Neutrophil (primary cell): ENCODE measurements around the gene MYO15B.

Source experiments
- H3K27ac ChIP-seq: fragments of 200-600 bp; sonication (generic); 2 replicates; pipeline ENCODE4 v1.5.1; 2016; ENCODE audit warnings: mild to moderate bottlenecking, moderate library complexity
- H3K27me3 ChIP-seq: fragments of 200-600 bp; sonication (generic); 2 replicates; pipeline ENCODE4 v1.6.0; 2016; ENCODE audit warnings: mild to moderate bottlenecking
- H3K36me3 ChIP-seq: fragments of 200-600 bp; sonication (generic); 2 replicates; pipeline ENCODE4 v1.5.1; 2017
- H3K4me1 ChIP-seq, 2 experiments: fragments of 200-600 bp in 1 of 2; sonication (generic) in 1 of 2; 1 replicate in 1 of 2; 2 replicates in 1 of 2; pipeline versions ENCODE4 v1.5.1 to v1.6.1; 2013 to 2016; ENCODE audit warnings: low read depth in 1 of 2, low read length in 1 of 2, mild to moderate bottlenecking in 1 of 2, moderate library complexity in 1 of 2; ENCODE audit not compliant: control insufficient read depth in 1 of 2, insufficient read depth in 1 of 2
- H3K4me3 ChIP-seq, 2 experiments: fragments of 200-600 bp in 1 of 2; sonication (generic) in 1 of 2; 1 replicate in 1 of 2; 2 replicates in 1 of 2; pipeline ENCODE4 v1.5.1; 2013 to 2016; ENCODE audit warnings: low read depth in 1 of 2, low read length in 1 of 2, mild to moderate bottlenecking in 1 of 2, moderate library complexity in 1 of 2
- H3K9me3 ChIP-seq: fragments of 200-600 bp; sonication (generic); 2 replicates; pipeline ENCODE4 v1.5.1; 2016
- TF ChIP-seq, protein P1 (sequence below): fragments of 200-600 bp; sonication (generic); IDR thresholded peaks from 2 replicates; pipeline ENCODE4 v1.5.1; 2016; ENCODE audit warnings: antibody characterized with exemption

Gene MYO15B

GRCh38 chr17:75627094-75627493 is 39.5 kb downstream of the MYO15B start:
- Histone ChIP-seq H3K4me1 (no peaks in the 10 kb centered on the region), H3K4me3 (no peak overlapping the region), H3K27ac (no peak overlapping the region), H3K9me3 (no peaks in the 10 kb centered on the region), H3K27me3 (no peaks in the 10 kb centered on the region), H3K36me3 (peaks cover 86% of the 10 kb centered on the region)
- TF ChIP-seq, protein P1, sequence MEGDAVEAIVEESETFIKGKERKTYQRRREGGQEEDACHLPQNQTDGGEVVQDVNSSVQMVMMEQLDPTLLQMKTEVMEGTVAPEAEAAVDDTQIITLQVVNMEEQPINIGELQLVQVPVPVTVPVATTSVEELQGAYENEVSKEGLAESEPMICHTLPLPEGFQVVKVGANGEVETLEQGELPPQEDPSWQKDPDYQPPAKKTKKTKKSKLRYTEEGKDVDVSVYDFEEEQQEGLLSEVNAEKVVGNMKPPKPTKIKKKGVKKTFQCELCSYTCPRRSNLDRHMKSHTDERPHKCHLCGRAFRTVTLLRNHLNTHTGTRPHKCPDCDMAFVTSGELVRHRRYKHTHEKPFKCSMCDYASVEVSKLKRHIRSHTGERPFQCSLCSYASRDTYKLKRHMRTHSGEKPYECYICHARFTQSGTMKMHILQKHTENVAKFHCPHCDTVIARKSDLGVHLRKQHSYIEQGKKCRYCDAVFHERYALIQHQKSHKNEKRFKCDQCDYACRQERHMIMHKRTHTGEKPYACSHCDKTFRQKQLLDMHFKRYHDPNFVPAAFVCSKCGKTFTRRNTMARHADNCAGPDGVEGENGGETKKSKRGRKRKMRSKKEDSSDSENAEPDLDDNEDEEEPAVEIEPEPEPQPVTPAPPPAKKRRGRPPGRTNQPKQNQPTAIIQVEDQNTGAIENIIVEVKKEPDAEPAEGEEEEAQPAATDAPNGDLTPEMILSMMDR = no peak

DNA sequence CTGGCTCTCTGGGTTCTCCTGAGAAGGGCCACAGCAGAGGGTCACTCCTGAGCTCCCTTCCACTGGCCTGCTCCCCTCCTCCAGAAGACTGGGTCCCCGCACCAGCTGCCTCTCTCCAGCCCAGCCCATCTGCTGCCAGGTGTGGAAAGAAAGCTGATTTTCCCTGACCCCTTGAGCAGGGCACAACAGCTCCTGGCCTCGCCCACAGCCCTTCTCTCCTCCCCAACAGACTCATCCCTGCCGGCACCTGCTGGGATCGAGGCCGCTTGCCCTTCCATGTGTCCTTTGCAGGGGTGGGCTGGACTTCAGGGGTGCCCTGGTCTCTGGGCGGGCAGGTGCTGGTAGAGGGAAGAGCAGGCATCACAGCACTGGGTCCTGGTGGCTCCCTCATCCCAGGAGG is 40.8 kb downstream of the MYO15B start:
- TF ChIP-seq, protein P1 = no peak
- no peaks in the 10 kb centered on the region for H3K9me3 ChIP-seq
- H3K36me3 ChIP-seq = peaks cover 73% of the 10 kb centered on the region
- no peak overlapping the region for H3K4me3 ChIP-seq
- peaks cover 4 to 9% of the 10 kb centered on the region in 2 experiments for H3K4me1 ChIP-seq
- no peak overlapping the region for H3K27ac ChIP-seq
- no peaks in the 10 kb centered on the region for H3K27me3 ChIP-seq

GRCh38 chr17:75629157-75629556 is 41.6 kb downstream of the MYO15B start:
- no peaks in the 10 kb centered on the region for H3K9me3 ChIP-seq
- TF ChIP-seq, protein P1 = no peak
- H3K4me3 ChIP-seq = no peak overlapping the region
- H3K27me3 ChIP-seq = peaks cover 5% of the 10 kb centered on the region
- H3K27ac ChIP-seq = no peak overlapping the region
- peaks cover 4 to 13% of the 10 kb centered on the region in 2 experiments for H3K4me1 ChIP-seq
- peaks cover 66% of the 10 kb centered on the region for H3K36me3 ChIP-seq

DNA sequence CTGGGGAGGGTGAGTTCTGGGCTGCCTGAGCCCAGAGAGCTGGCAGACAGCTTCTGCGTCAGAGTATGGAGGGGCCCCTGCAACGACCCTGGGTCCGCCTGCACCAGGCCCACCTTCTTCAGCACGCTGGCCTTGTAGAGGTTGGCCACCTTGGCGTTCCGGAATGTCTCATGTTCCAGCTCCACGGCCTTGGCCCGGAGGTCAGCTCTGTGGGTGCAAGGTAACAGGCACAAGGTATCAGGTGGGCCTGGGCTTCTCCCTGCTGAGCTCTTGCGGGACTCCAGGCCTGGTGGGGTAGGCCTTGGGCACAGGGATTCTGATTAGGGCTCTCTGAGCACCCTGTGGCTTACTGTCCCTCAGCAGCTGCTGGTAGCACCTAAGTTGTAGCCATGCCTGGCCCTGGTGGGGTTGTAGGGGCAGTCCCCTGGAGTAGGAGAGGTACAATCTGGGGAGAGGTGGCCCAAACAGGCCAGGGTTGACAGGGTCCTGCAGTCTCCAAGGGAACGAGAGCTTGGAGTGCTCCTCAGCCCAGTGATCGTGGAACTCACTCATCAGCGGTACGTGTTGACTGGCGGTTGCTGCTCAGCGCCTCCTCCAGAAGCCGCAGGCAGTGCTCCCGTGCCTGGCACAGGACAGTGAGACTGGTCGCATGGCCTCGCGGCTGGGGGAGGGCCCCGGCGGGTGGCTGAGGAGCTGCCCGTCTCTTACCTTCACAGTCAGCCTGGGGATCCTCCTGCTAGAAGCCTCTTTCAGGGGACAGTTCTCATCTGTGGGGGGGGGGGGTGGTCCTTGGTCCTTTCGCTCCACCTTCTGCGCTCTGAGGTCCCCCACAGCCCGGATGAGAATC is 42.7 kb downstream of the MYO15B start:
- no peaks in the 10 kb centered on the region for H3K9me3 ChIP-seq
- H3K27me3 ChIP-seq = peaks cover 6% of the 10 kb centered on the region
- peaks cover 4 to 13% of the 10 kb centered on the region in 2 experiments for H3K4me1 ChIP-seq
- H3K27ac ChIP-seq = no peak overlapping the region
- no peak overlapping the region for H3K4me3 ChIP-seq
- peaks cover 54% of the 10 kb centered on the region for H3K36me3 ChIP-seq
- TF ChIP-seq, protein P1 = no peak

DNA sequence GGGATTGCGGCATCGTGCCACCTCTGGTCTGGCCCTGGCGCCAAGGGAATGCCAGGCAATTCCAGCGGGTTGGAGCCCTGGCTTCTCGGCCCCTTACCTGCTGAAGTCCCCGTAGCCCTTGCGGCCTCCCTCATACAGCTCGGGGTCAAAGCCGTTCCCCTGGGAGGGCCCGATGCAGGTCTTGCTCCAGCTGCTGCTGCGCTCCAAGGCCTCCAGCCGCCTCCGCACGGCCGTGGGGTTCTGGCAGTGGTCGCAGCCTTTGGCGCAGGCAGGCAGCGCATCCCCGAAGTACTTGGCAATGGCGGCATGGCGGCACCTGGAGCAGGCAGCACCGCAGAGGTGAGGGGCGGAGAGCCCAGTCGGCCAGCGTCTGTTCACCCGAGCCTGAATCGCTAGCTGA is 43.8 kb downstream of the MYO15B start:
- peaks cover 11% of the 10 kb centered on the region for H3K27me3 ChIP-seq
- no peak overlapping the region for H3K4me3 ChIP-seq
- TF ChIP-seq, protein P1 = no peak
- no peaks in the 10 kb centered on the region for H3K9me3 ChIP-seq
- H3K27ac ChIP-seq = no peak overlapping the region
- peaks cover 4 to 13% of the 10 kb centered on the region in 2 experiments for H3K4me1 ChIP-seq
- H3K36me3 ChIP-seq = peaks cover 44% of the 10 kb centered on the region
